HepG2 (cell line): Measurements from ENCODE around the gene PAK1. TPM values are rescaled to one million over a fixed set of nuclear protein-coding genes. Genes with fewer than 3 reads are reported as not detected.

Source experiments
- HDAC1 ChIP-seq: sonication (generic); formaldehyde crosslinking; IDR thresholded peaks from 2 replicates; pipeline ENCODE4 v1.5.1; 2020; ENCODE audit warnings: mild to moderate bottlenecking, missing genetic modification reagents
- POLR2AphosphoS5 ChIP-seq: IDR thresholded peaks from 2 replicates; pipeline ENCODE4 v1.6.1; 2012; ENCODE audit warnings: low read depth, low read length
- STAT6 ChIP-seq: sonication (generic); formaldehyde crosslinking; IDR thresholded peaks from 2 replicates; pipeline ENCODE4 v1.4.0; 2020; ENCODE audit warnings: missing genetic modification reagents, mild to moderate bottlenecking, borderline replicate concordance
- TAF1 ChIP-seq: sonication (generic); formaldehyde crosslinking; IDR thresholded peaks from 2 replicates; pipeline ENCODE4 v1.4.0; 2020; ENCODE audit warnings: missing genetic modification reagents
- TFDP2 ChIP-seq: sonication (generic); formaldehyde crosslinking; IDR thresholded peaks from 2 replicates; pipeline ENCODE4 v1.4.0; 2020; ENCODE audit warnings: missing genetic modification reagents
- TIGD3 ChIP-seq: sonication (generic); formaldehyde crosslinking; IDR thresholded peaks from 2 replicates; pipeline ENCODE4 v1.5.1; 2020; ENCODE audit warnings: mild to moderate bottlenecking, missing genetic modification reagents, borderline replicate concordance
- ZBTB40 ChIP-seq, 2 experiments: fragments of 450-650 bp in 1 of 2; sonication (generic) in 1 of 2; formaldehyde crosslinking in 1 of 2; IDR thresholded peaks; 2 replicates each; pipeline versions ENCODE4 v1.6.1 to v1.8.0; 2016 to 2022; ENCODE audit warnings: antibody characterized with exemption in 1 of 2, mild to moderate bottlenecking in 1 of 2, missing genetic modification reagents in 1 of 2
- ZC3H4 ChIP-seq: sonication (generic); formaldehyde crosslinking; IDR thresholded peaks from 2 replicates; pipeline ENCODE4 v1.4.0; 2020; ENCODE audit warnings: missing genetic modification reagents, borderline replicate concordance
- ZNF343 ChIP-seq: sonication (generic); formaldehyde crosslinking; IDR thresholded peaks from 2 replicates; pipeline ENCODE4 v1.4.0; 2020; ENCODE audit warnings: mild to moderate bottlenecking, missing genetic modification reagents
- ZNF543 ChIP-seq: sonication (generic); formaldehyde crosslinking; IDR thresholded peaks from 2 replicates; pipeline ENCODE4 v1.4.0; 2020; ENCODE audit warnings: mild to moderate bottlenecking, missing genetic modification reagents
- ZNF546 ChIP-seq: sonication (generic); formaldehyde crosslinking; conservative IDR thresholded peaks from 2 replicates; pipeline ENCODE4 v1.8.1; 2023; ENCODE audit warnings: mild to moderate bottlenecking, missing genetic modification reagents
- ZSCAN25 ChIP-seq: sonication (generic); formaldehyde crosslinking; IDR thresholded peaks from 2 replicates; pipeline ENCODE4 v1.8.0; 2022; ENCODE audit warnings: mild to moderate bottlenecking, missing genetic modification reagents
- polyA plus RNA-seq, 8 experiments: library from polyadenylated mRNA; depleted of rRNA in 3 of 8; stranded (reverse) in 7 of 8; unstranded in 1 of 8; fragments of >200 nt; fragmentation: Illumina TruSeq in 4 of 8; extraction: Trizol in 4 of 8; gene quantifications; 2 replicates each; pipeline versions ENCODE4 v1.2.1 to v1.2.3, GENCODE V29; 2011 to 2016; ENCODE audit warnings: low read depth in 4 of 8, missing spikeins in 1 of 8, mixed read lengths in 1 of 8; ENCODE audit not compliant: insufficient read depth in 1 of 8
- total RNA-seq, 5 experiments: library from RNA; depleted of rRNA; stranded (reverse); fragments of >200 nt; fragmentation: Illumina TruSeq; extraction: Trizol; gene quantifications; 2 replicates each; pipeline ENCODE4 v1.2.3, GENCODE V29; 2016; ENCODE audit warnings: low read depth in 1 of 5

Gene PAK1
- total and polyA plus RNA-seq, 2 of the 13 experiments (the other 11 are each of a cell fraction or from before 2014, with no cell fraction given): 1.5 to 4.3 TPM

- TF ChIP-seq TFDP2: no peak
- TF ChIP-seq ZNF543 (CRISPR knock-in tag): no peak
- no peak for TF ChIP-seq TIGD3 (CRISPR knock-in tag)
- peak; percentile 59; the same call in 1 of the 2 replicates for TF ChIP-seq HDAC1 (CRISPR knock-in tag)
- TF ChIP-seq TAF1 (CRISPR knock-in tag): no peak
- no peak for TF ChIP-seq ZBTB40 (IDR thresholded peaks at IDR 0.05)
- TF ChIP-seq ZBTB40 (CRISPR knock-in tag; IDR thresholded peaks at IDR 0.05): no peak
- no peak for TF ChIP-seq ZC3H4 (CRISPR knock-in tag)
- no peak for TF ChIP-seq ZNF343
- no peak for TF ChIP-seq ZSCAN25 (CRISPR knock-in tag)
- TF ChIP-seq POLR2AphosphoS5: no peak
- TF ChIP-seq ZNF546 (CRISPR knock-in tag): no peak
- no peak for TF ChIP-seq STAT6 (CRISPR knock-in tag)
Measured at GRCh38 chr11:77473801-77474683, at the start of gene PAK1 (continued).
